Measurements from ENCODE around the gene CLEC2L.

- TF ChIP-seq CTCF (optimal IDR thresholded peaks at IDR 0.05 in 1 of 3, IDR thresholded peaks at IDR 0.05 in 1 of 3, conservative IDR thresholded peaks at IDR 0.05 in 1 of 3; ENCODE audit: extremely low read depth in 1 of 3, insufficient read depth in 2 of 3, low read length in 3 of 3) (no peak), EZH2 (IDR thresholded peaks at IDR 0.05; ENCODE audit: low read length) (no peak)
These were observed 22.7 kb upstream of the CLEC2L start for GRCh38 chr7:139500770-139501138.

Measured in keratinocyte (primary cell).